ENCODE results near the gene TAGLN.

TAGLN gene

DNA sequence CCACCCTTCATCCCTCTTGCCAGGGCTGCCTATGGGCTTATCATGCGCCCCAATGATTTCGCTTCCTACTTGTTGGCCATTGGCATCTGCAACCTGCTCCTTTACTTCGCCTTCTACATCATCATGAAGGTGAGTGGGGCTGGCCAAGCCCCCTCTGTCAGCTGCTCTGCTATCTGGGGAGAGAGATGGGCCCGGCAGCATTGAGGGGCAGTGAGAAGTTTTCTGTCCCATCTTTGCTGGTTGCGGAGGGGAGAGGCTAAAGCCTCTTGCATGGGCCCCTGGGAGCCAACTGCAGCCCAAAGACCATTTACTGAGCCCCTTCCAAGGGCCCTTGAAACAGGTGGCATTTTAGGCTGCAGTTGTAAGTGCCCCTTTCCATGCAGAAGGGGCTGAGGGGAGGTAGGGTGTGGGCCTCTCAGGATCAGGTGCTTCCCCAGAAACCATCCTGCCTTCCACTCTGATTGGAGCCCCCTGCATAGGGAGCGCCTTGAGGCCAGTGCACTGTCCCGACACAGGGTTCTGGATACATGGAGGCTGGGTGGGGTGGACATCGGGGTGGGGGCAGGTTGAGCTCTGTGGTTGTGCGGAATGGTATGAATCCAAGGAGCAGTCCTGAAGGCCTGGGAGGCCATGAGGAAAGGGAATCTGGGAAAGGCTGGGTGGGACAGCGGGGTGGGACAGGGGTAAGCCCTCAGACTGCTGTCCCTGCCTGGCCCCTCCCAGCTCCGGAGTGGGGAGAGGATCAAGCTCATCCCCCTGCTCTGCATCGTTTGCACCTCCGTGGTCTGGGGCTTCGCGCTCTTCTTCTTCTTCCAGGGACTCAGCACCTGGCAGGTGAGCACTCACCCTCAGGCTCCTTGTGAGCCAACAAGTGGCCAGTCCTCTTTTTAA lies 5.8 kb upstream of the TAGLN start:
- H3K9me2 ChIP-seq (replicated peaks; ENCODE audit: control insufficient read depth, low read length): no peaks in the 10 kb centered on the region
- no peaks in the 10 kb centered on the region for H4K20me1 ChIP-seq (ENCODE audit: control insufficient read depth, insufficient read depth, low read depth, low read length)
- no peak overlapping the region for H3K4me2 ChIP-seq (ENCODE audit: low read length)
- H3K27me3 ChIP-seq (ENCODE audit: control insufficient read depth, low read length): no peaks in the 10 kb centered on the region
- no peaks in the 10 kb centered on the region for H3K79me2 ChIP-seq (ENCODE audit: control insufficient read depth, low read length)
- H3F3A ChIP-seq (ENCODE audit: control insufficient read depth, insufficient read depth): no peaks in the 10 kb centered on the region
- H3K4me3 ChIP-seq (ENCODE audit: low read length): no peak overlapping the region
- peaks cover 17% of the 10 kb centered on the region for H3K4me1 ChIP-seq (ENCODE audit: control insufficient read depth, low read length)
- no peaks in the 10 kb centered on the region for H3K9me3 ChIP-seq (ENCODE audit: control insufficient read depth, insufficient read depth, low read length)
- no peak overlapping the region for H3K27ac ChIP-seq (ENCODE audit: low read depth, low read length)
- no peak for TF ChIP-seq EZH2phosphoT487 (IDR thresholded peaks at IDR 0.05; ENCODE audit: borderline replicate concordance, low read length)
- no peak for TF ChIP-seq CTCF (IDR thresholded peaks at IDR 0.05; ENCODE audit: low read depth, low read length, poor library complexity, severe bottlenecking)
- H3K36me3 ChIP-seq (ENCODE audit: control insufficient read depth, low read length): peaks cover 6% of the 10 kb centered on the region

DNA sequence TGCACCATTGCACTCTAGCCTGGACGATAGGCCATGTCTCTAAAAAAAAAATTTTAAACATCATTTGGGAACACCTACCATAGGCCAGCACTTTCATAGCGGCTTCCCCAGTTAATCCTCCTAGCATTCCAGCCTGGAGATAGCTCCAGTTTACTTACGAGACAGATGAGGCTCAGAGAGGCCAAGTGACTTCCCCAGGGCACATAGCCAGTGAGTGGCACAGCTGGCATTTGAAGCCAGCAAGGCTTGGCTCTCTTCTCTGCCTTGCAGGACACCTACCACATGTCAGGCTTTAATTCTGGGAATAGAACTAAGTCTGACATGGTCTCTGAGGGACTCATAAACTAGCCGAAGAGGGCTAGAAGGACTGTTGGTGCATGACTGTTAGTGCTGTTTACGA lies 4.9 kb upstream of the TAGLN start:
- Histone ChIP-seq H3K27ac (ENCODE audit: low read depth, low read length) (no peak overlapping the region), H3K4me2 (ENCODE audit: low read length) (no peak overlapping the region), H3K4me3 (ENCODE audit: low read length) (no peak overlapping the region), H3K4me1 (ENCODE audit: control insufficient read depth, low read length) (peaks cover 11% of the 10 kb centered on the region), H3K9me2 (replicated peaks; ENCODE audit: control insufficient read depth, low read length) (no peaks in the 10 kb centered on the region), H3K27me3 (ENCODE audit: control insufficient read depth, low read length) (no peaks in the 10 kb centered on the region), H3K79me2 (ENCODE audit: control insufficient read depth, low read length) (no peaks in the 10 kb centered on the region), H3K9me3 (ENCODE audit: control insufficient read depth, insufficient read depth, low read length) (no peaks in the 10 kb centered on the region), H4K20me1 (ENCODE audit: control insufficient read depth, insufficient read depth, low read depth, low read length) (no peaks in the 10 kb centered on the region), H3F3A (ENCODE audit: control insufficient read depth, insufficient read depth) (no peaks in the 10 kb centered on the region), H3K36me3 (ENCODE audit: control insufficient read depth, low read length) (peaks cover under 1% of the 10 kb centered on the region)
- TF ChIP-seq CTCF (IDR thresholded peaks at IDR 0.05; ENCODE audit: low read depth, low read length, poor library complexity, severe bottlenecking): no peak
- TF ChIP-seq EZH2phosphoT487 (IDR thresholded peaks at IDR 0.05; ENCODE audit: borderline replicate concordance, low read length): no peak

- no peak overlapping the region for H3K27ac ChIP-seq (ENCODE audit: low read depth, low read length)
- no peaks in the 10 kb centered on the region for H3F3A ChIP-seq (ENCODE audit: control insufficient read depth, insufficient read depth)
- no peak overlapping the region for H3K4me3 ChIP-seq (ENCODE audit: low read length)
- H3K9me3 ChIP-seq (ENCODE audit: control insufficient read depth, insufficient read depth, low read length): no peaks in the 10 kb centered on the region
- H3K27me3 ChIP-seq (ENCODE audit: control insufficient read depth, low read length): no peaks in the 10 kb centered on the region
- H3K4me1 ChIP-seq (ENCODE audit: control insufficient read depth, low read length): peaks cover 1% of the 10 kb centered on the region
- H3K36me3 ChIP-seq (ENCODE audit: control insufficient read depth, low read length): no peaks in the 10 kb centered on the region
- H3K9me2 ChIP-seq (replicated peaks; ENCODE audit: control insufficient read depth, low read length): no peaks in the 10 kb centered on the region
- TF ChIP-seq CTCF (IDR thresholded peaks at IDR 0.05; ENCODE audit: low read depth, low read length, poor library complexity, severe bottlenecking): no peak
- TF ChIP-seq EZH2phosphoT487 (IDR thresholded peaks at IDR 0.05; ENCODE audit: borderline replicate concordance, low read length): no peak
- H4K20me1 ChIP-seq (ENCODE audit: control insufficient read depth, insufficient read depth, low read depth, low read length): no peaks in the 10 kb centered on the region
- no peaks in the 10 kb centered on the region for H3K79me2 ChIP-seq (ENCODE audit: control insufficient read depth, low read length)
- H3K4me2 ChIP-seq (ENCODE audit: low read length): no peak overlapping the region
Observed at GRCh38 chr11:117195258-117195657, 3.9 kb upstream of the TAGLN start.

Measured in DOHH2 (cell line).